Activated B cell treated with CpG ODN at 0.5 μM for 24 hours (primary cell): ENCODE measurements around the gene LECT2. TPM values are rescaled to one million over a fixed set of nuclear protein-coding genes. Genes with fewer than 3 reads are reported as not detected.

Experiments
- ATAC-seq: fragments of 200-7000 bp; cut with Tn5 transposase; one replicate; pipeline ENCODE4 v1.10.0; 2021; ENCODE audit warnings: low read depth, mild to moderate bottlenecking, moderate library complexity
- CTCF ChIA-PET: fragments of 350-600 bp; sonication (Branson Sonifier 250); formaldehyde crosslinking; loops from one replicate; lab custom pipeline; 2021; ENCODE audit warnings: antibody characterized with exemption; lab: Charles Lee
- POLR2A ChIA-PET: fragments of 350-600 bp; sonication (Branson Sonifier 250); formaldehyde crosslinking; loops from one replicate; lab custom pipeline; 2021; ENCODE audit warnings: antibody characterized with exemption; lab: Charles Lee
- DNase-seq: peaks from one replicate; pipeline ENCODE4 v3.0.0; 2022
- H3K27ac Mint-ChIP-seq: one replicate; pipeline ENCODE4 v1.8.0; 2020; ENCODE audit warnings: mixed read lengths
- H3K27me3 Mint-ChIP-seq: one replicate; pipeline ENCODE4 v1.8.0; 2021; ENCODE audit warnings: mixed read lengths
- H3K36me3 Mint-ChIP-seq: one replicate; pipeline ENCODE4 v1.8.0; 2021; ENCODE audit warnings: low read depth, mixed read lengths
- H3K4me1 Mint-ChIP-seq: one replicate; pipeline ENCODE4 v1.8.0; 2021; ENCODE audit warnings: mixed read lengths
- H3K4me3 Mint-ChIP-seq: one replicate; pipeline ENCODE4 v1.8.0; 2020; ENCODE audit warnings: mild to moderate bottlenecking, mixed read lengths
- H3K9me3 Mint-ChIP-seq: one replicate; pipeline ENCODE4 v1.8.0; 2020; ENCODE audit warnings: mixed read lengths
- CTCF ChIP-seq: fragments of 200-600 bp; IDR thresholded peaks from one replicate; pipeline ENCODE4 v1.8.0; 2022; ENCODE audit warnings: antibody characterized with exemption, mild to moderate bottlenecking
- intact Hi-C: fragments of 100-400 bp; cut with micrococcal nuclease; formaldehyde crosslinking; loops from one replicate; pipeline ENCODE4 v1.15.1; 2024
- total RNA-seq: library from RNA; stranded (reverse); gene quantifications from 2 replicates; pipeline ENCODE4 v1.2.3, GENCODE V29; 2022

LECT2 gene
- total RNA-seq, 1 donor from 2014 or later, result not detected

GRCh38 chr5:135979510-135979909 is 24.7 kb upstream of the LECT2 start:
- Mint-ChIP-seq H3K4me1 (no peaks in the 10 kb centered on the region), H3K27ac (no peak overlapping the region), H3K4me3 (no peak overlapping the region), H3K9me3 (no peaks in the 10 kb centered on the region), H3K27me3 (peaks cover 35% of the 10 kb centered on the region), H3K36me3 (no peaks in the 10 kb centered on the region)
- CTCF ChIA-PET, result no interaction called here
- intact Hi-C loops, result no loop called here
- DNase-seq, result no peak
- no peak for ATAC-seq
- TF ChIP-seq CTCF, result no peak
- POLR2A ChIA-PET, result no interaction called here

GRCh38 chr5:135978993-135979392 is 24.2 kb upstream of the LECT2 start:
- Mint-ChIP-seq H3K9me3 (no peaks in the 10 kb centered on the region), H3K27me3 (peaks cover 37% of the 10 kb centered on the region), H3K27ac (no peak overlapping the region), H3K36me3 (no peaks in the 10 kb centered on the region), H3K4me3 (no peak overlapping the region), H3K4me1 (no peaks in the 10 kb centered on the region)
- CTCF ChIA-PET, result no interaction called here
- POLR2A ChIA-PET, result no interaction called here
- ATAC-seq (no peak), DNase-seq (no peak)
- intact Hi-C loops, result no loop called here
- no peak for TF ChIP-seq CTCF

- Mint-ChIP-seq H3K36me3 (no peaks in the 10 kb centered on the region), H3K4me3 (no peak overlapping the region), H3K9me3 (no peaks in the 10 kb centered on the region), H3K4me1 (no peaks in the 10 kb centered on the region), H3K27me3 (peaks cover 44% of the 10 kb centered on the region), H3K27ac (no peak overlapping the region)
- no peak for ATAC-seq
- ChIA-PET CTCF (no interaction called here), POLR2A (no interaction called here)
- no peak for DNase-seq
- TF ChIP-seq CTCF, result no peak
- intact Hi-C loops, result no loop called here
These were observed 23.4 kb upstream of the LECT2 start for GRCh38 chr5:135978212-135978631.

- intact Hi-C loops, result loop anchor here (1.0 kb wide), 1 partner anchor 197 kb away; no protein-coding TSS in a partner anchor
These were observed 22.7 kb upstream of the LECT2 start for GRCh38 chr5:135977375-135977928.

GRCh38 chr5:135976216-135976615 is 21.4 kb upstream of the LECT2 start:
- ChIA-PET POLR2A (no interaction called here), CTCF (no interaction called here)
- H3K36me3 Mint-ChIP-seq, result no peaks in the 10 kb centered on the region
- intact Hi-C loops, result no loop called here
- H3K4me1 Mint-ChIP-seq, result no peaks in the 10 kb centered on the region
- H3K27ac Mint-ChIP-seq, result no peak overlapping the region
- peaks cover 48% of the 10 kb centered on the region for H3K27me3 Mint-ChIP-seq
- no peak for DNase-seq
- ATAC-seq, result no peak
- peaks cover 2% of the 10 kb centered on the region for H3K9me3 Mint-ChIP-seq
- no peak for TF ChIP-seq CTCF
- H3K4me3 Mint-ChIP-seq, result no peak overlapping the region

More at GRCh38 chr5:135977375-135977928, 22.7 kb upstream of the LECT2 start:
- Mint-ChIP-seq H3K27me3 (peaks cover 48% of the 10 kb centered on the region), H3K4me3 (no peak overlapping the region), H3K27ac (no peak overlapping the region), H3K9me3 (no peaks in the 10 kb centered on the region), H3K4me1 (no peaks in the 10 kb centered on the region), H3K36me3 (no peaks in the 10 kb centered on the region)
- ATAC-seq, result no peak
- ChIA-PET CTCF (no interaction called here), POLR2A (no interaction called here)
- no peak for TF ChIP-seq CTCF
- DNase-seq, result no peak
